Measurements from ENCODE around the gene WDR89. TPM values are rescaled to one million over a fixed set of nuclear protein-coding genes. Genes with fewer than 3 reads are reported as not detected.
"Not testable (repeated sequence)": the region's sequence is repeated elsewhere in the genome, so short reads cannot be mapped to it uniquely, and the experiment has no call there.

Gene WDR89
- total RNA-seq, 2 donors from 2014 or later, result 3.4 to 4.2 TPM

DNA sequence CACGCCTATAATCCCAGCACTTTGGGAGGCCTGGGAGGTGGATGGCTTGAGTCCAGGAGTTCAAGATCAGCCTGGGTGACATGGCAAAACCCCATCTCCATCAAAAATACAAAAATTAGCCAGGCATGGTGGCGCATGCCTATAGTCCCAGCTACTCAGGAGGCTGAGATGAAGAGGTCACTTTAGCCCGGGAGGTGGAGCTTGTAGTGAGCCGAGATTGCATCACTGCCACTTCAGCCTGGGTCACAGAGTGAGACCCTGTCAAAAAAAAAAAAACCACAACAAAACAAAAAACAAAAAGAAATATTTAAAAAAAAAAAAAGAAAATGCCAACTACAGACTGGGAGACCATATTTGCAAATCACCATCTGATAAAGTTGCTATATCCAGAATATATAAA is 17.5 kb downstream of the WDR89 start:
- TF ChIP-seq, protein P1, sequence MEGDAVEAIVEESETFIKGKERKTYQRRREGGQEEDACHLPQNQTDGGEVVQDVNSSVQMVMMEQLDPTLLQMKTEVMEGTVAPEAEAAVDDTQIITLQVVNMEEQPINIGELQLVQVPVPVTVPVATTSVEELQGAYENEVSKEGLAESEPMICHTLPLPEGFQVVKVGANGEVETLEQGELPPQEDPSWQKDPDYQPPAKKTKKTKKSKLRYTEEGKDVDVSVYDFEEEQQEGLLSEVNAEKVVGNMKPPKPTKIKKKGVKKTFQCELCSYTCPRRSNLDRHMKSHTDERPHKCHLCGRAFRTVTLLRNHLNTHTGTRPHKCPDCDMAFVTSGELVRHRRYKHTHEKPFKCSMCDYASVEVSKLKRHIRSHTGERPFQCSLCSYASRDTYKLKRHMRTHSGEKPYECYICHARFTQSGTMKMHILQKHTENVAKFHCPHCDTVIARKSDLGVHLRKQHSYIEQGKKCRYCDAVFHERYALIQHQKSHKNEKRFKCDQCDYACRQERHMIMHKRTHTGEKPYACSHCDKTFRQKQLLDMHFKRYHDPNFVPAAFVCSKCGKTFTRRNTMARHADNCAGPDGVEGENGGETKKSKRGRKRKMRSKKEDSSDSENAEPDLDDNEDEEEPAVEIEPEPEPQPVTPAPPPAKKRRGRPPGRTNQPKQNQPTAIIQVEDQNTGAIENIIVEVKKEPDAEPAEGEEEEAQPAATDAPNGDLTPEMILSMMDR (IDR thresholded peaks at IDR 0.05), result no peak
- Histone ChIP-seq H3K36me3 (no peaks in the 10 kb centered on the region), H3K4me3 (no peak overlapping the region), H3K4me1 (no peaks in the 10 kb centered on the region), H3K27me3 (no peaks in the 10 kb centered on the region), H3K9me3 (no peaks in the 10 kb centered on the region), H3K27ac (no peak overlapping the region)
- no peak for DNase-seq (ENCODE audit: low spot score)

DNA sequence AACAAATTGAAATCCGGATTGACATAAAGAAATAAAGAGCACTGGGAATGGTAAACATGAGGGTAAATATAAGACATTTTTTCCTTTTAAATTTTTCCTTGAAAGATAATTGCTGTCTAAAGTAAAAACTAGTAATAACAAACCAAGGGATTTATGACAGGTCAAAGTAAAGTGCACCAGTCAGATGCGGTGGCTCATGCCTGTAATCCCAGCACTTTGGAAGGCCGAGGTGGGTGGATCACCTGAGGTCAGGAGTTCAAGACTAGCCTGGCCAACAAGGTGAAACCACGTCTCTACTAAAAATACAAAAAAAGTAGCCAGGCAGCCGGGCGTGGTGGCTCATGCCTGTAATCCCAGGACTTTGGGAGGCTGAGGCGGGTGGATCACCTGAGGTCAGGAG is 19.7 kb downstream of the WDR89 start:
- not testable (repeated sequence) for H3K9me3 ChIP-seq; H3K4me3 ChIP-seq; DNase-seq (ENCODE audit: low spot score); H3K27ac ChIP-seq; H3K27me3 ChIP-seq; H3K36me3 ChIP-seq; H3K4me1 ChIP-seq

DNA sequence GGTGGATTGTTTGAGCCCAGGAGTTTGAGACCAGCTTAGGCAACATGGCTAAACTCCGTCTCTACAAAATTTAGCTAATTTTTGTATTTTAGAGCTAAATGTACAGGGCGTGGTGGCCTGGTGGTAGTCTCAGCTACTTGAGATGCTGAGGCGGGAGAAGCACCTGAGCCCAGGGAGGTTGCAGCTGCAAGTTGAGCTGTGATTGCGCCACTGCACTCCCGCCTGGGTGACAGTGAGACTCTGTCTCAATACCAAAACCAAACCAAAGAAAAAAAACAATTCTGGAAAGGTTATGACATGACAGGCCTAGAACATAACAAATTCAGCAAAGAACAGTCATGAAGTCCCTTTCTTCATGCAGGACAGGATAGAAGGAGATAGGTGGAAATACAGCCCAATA is 25.7 kb downstream of the WDR89 start:
- TF ChIP-seq, protein P1 (IDR thresholded peaks at IDR 0.05), result no peak
- Histone ChIP-seq H3K36me3 (no peaks in the 10 kb centered on the region), H3K27me3 (no peaks in the 10 kb centered on the region), H3K9me3 (no peaks in the 10 kb centered on the region), H3K4me3 (no peak overlapping the region), H3K27ac (no peak overlapping the region), H3K4me1 (peaks cover 0 to 9% of the 10 kb centered on the region in 2 donors)
- no peak for DNase-seq (ENCODE audit: low spot score)

DNA sequence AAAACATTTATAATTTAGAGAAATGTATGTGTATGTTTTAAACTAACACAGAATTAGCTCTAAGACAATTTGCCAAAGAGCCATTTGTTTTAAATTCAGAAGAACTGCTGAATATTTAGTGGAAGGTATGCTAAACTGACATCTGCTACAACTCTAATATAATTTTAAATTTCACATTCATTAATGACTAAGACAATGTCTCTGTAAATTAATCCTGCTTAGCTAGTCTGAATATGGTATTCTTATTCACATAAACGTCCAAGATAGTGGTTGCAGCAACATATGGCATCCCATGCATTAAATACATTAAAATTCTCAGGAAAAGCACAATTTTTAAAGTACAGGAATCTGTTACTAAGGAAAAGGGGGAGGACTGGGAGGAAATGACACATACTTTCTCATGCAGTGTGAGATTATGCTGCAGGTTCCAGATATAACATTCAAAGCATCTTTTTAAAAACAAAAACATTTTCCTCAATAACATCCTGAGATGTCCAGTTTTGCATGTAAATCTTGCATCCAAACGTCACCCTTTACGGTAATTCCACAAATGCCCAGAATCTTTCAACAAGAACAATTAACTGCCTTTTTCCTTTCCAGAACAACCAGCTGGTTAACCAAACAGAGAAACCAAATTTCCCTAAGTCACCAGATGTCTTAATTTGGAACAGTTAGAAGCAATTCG is 26.9 kb downstream of the WDR89 start:
- TF ChIP-seq, protein P1 (IDR thresholded peaks at IDR 0.05), result no peak
- no peaks in the 10 kb centered on the region for H3K9me3 ChIP-seq
- H3K36me3 ChIP-seq, result no peaks in the 10 kb centered on the region
- no peak overlapping the region for H3K4me3 ChIP-seq
- DNase-seq (ENCODE audit: low spot score), result no peak
- no peak overlapping the region for H3K27ac ChIP-seq
- peaks cover 0 to 9% of the 10 kb centered on the region in 2 donors for H3K4me1 ChIP-seq
- H3K27me3 ChIP-seq, result no peaks in the 10 kb centered on the region

DNA sequence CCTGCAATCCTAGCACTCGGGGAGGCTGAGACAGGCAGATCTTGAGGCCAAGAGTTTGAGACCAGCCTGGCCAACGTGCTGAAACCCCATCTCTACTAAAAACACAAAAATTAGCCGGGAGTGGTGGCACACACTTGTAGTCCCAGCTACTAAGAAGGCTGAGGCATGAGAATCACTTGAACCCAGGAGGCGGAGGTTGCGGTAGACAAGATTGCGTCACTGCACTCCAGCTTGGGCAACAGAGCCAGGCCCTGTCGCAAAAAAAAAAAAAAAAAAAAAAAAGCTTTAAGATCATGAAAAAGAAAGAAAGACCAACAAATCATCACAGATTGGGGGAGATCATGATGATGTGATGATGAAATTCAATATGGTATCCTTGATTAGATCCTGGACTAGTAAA is 30.6 kb downstream of the WDR89 start:
- DNase-seq (ENCODE audit: low spot score), result no peak
- H3K4me1 ChIP-seq, result peaks cover 0 to 9% of the 10 kb centered on the region in 2 donors
- H3K27me3 ChIP-seq, result no peaks in the 10 kb centered on the region
- no peak overlapping the region for H3K27ac ChIP-seq
- H3K9me3 ChIP-seq, result no peaks in the 10 kb centered on the region
- TF ChIP-seq, protein P1 (IDR thresholded peaks at IDR 0.05), result no peak
- H3K4me3 ChIP-seq, result no peak overlapping the region
- H3K36me3 ChIP-seq, result no peaks in the 10 kb centered on the region

DNA sequence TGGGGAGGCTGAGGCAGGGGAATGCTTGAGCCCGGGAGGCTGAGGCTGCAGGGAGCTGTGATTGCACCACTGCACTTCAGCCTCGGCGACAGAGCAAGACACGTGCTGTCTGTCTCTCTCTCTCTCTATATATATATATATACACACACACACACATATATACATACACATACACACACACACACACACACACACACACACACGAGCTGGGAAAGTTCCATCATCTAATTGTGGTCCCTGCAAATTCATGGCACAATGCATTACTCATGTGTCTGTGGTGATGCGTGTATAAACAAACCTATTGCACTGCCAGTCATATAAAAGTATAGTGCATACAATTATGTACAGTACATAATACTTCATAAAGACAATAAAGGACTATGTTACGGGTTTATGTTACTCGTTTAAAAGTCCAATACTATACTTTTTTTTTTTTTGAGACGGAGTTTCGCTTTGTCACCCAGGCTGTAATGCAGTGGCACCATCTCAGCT is 36.6 kb downstream of the WDR89 start:
- H3K4me1 ChIP-seq, result no peaks in the 10 kb centered on the region
- H3K27me3 ChIP-seq, result no peaks in the 10 kb centered on the region
- DNase-seq (ENCODE audit: low spot score), result no peak
- H3K36me3 ChIP-seq, result peaks cover 5% of the 10 kb centered on the region
- TF ChIP-seq, protein P1 (IDR thresholded peaks at IDR 0.05), result no peak
- no peak overlapping the region for H3K4me3 ChIP-seq
- no peak overlapping the region for H3K27ac ChIP-seq
- no peaks in the 10 kb centered on the region for H3K9me3 ChIP-seq
